KOPT-K1 (cell line): Measurements from ENCODE around the gene PCGF2.
A peak's percentile ranks its signal among the peaks of the same experiment; 100 is the strongest.
"Not testable (repeated sequence)": the region's sequence is repeated elsewhere in the genome, so short reads cannot be mapped to it uniquely, and the experiment has no call there.

Source experiments
- H3K27ac ChIP-seq: fragments of 200-600 bp; sonication (generic); 2 replicates; pipeline ENCODE4 v1.5.1; 2016; ENCODE audit warnings: antibody characterized with exemption, mild to moderate bottlenecking, low read depth, low read length; ENCODE audit not compliant: poor library complexity, severe bottlenecking
- H3K36me3 ChIP-seq: fragments of 200-600 bp; sonication (generic); 2 replicates; pipeline ENCODE4 v1.5.1; 2017; ENCODE audit warnings: antibody characterized with exemption, mild to moderate bottlenecking, low read length, moderate library complexity; ENCODE audit not compliant: insufficient read depth
- H3K9me3 ChIP-seq: fragments of 200-600 bp; sonication (generic); 2 replicates; pipeline ENCODE4 v1.5.1; 2017; ENCODE audit warnings: antibody characterized with exemption, low read length, mild to moderate bottlenecking; ENCODE audit not compliant: insufficient read depth, poor library complexity, severe bottlenecking

PCGF2 gene

GRCh38 chr17:38748149-38748891 lies at the start of gene PCGF2:
PCGF2 (minus strand) TSS chr17:38748336; CDS start chr17:38740402, 7,934 bp downstream.
- H3K27ac ChIP-seq = peak within 1 kb of the TSS; percentile 55
- H3K36me3 ChIP-seq = no peaks in the 10 kb centered on the region

GRCh38 chr17:38797828-38798227 lies 49.7 kb upstream of the PCGF2 start:
- peak overlapping the region; percentile 92 for H3K27ac ChIP-seq
- H3K36me3 ChIP-seq = peaks cover 65% of the 10 kb centered on the region
- no peaks in the 10 kb centered on the region for H3K9me3 ChIP-seq

More at GRCh38 chr17:38748149-38748891, at the start of gene PCGF2:
- no peaks in the 10 kb centered on the region for H3K9me3 ChIP-seq

GRCh38 chr17:38797158-38797490 lies 49.0 kb upstream of the PCGF2 start:
- Histone ChIP-seq H3K27ac (peak overlapping the region; percentile 92), H3K9me3 (no peaks in the 10 kb centered on the region), H3K36me3 (peaks cover 65% of the 10 kb centered on the region)

- Histone ChIP-seq H3K36me3 (peaks cover 62% of the 10 kb centered on the region), H3K9me3 (no peaks in the 10 kb centered on the region), H3K27ac (no peak overlapping the region)
Observed at GRCh38 chr17:38796451-38797157, 48.5 kb upstream of the PCGF2 start.

- H3K9me3 ChIP-seq = no peaks in the 10 kb centered on the region
- no peak overlapping the region for H3K27ac ChIP-seq
- peaks cover 67% of the 10 kb centered on the region for H3K36me3 ChIP-seq
Observed at GRCh38 chr17:38794221-38794620, 46.1 kb upstream of the PCGF2 start.

- no peaks in the 10 kb centered on the region for H3K9me3 ChIP-seq
- H3K36me3 ChIP-seq = peaks cover 69% of the 10 kb centered on the region
- no peak overlapping the region for H3K27ac ChIP-seq
Observed at GRCh38 chr17:38791162-38791561, 43.0 kb upstream of the PCGF2 start.

GRCh38 chr17:38790148-38790707 lies 42.1 kb upstream of the PCGF2 start:
- not testable (repeated sequence) for H3K9me3 ChIP-seq, H3K27ac ChIP-seq
- H3K36me3 ChIP-seq = peaks cover 69% of the 10 kb centered on the region

GRCh38 chr17:38789185-38789584 lies 41.0 kb upstream of the PCGF2 start:
- Histone ChIP-seq H3K27ac (no peak overlapping the region), H3K9me3 (no peaks in the 10 kb centered on the region), H3K36me3 (peaks cover 70% of the 10 kb centered on the region)

- peaks cover 71% of the 10 kb centered on the region for H3K36me3 ChIP-seq
Observed at GRCh38 chr17:38787999-38788398, 39.9 kb upstream of the PCGF2 start.

GRCh38 chr17:38786372-38786771 lies 38.2 kb upstream of the PCGF2 start:
- H3K27ac ChIP-seq = no peak overlapping the region
- H3K36me3 ChIP-seq = peaks cover 77% of the 10 kb centered on the region
- no peaks in the 10 kb centered on the region for H3K9me3 ChIP-seq

More at GRCh38 chr17:38787999-38788398, 39.9 kb upstream of the PCGF2 start:
- H3K27ac ChIP-seq, H3K9me3 ChIP-seq: not testable (repeated sequence)

- Histone ChIP-seq H3K36me3 (peaks cover 91% of the 10 kb centered on the region), H3K27ac (no peak overlapping the region), H3K9me3 (no peaks in the 10 kb centered on the region)
Observed at GRCh38 chr17:38783227-38783626, 35.1 kb upstream of the PCGF2 start.

GRCh38 chr17:38779965-38780752 lies 32.0 kb upstream of the PCGF2 start:
- Histone ChIP-seq H3K27ac (no peak overlapping the region), H3K9me3 (no peaks in the 10 kb centered on the region), H3K36me3 (peaks cover 99% of the 10 kb centered on the region)

GRCh38 chr17:38777641-38778250 lies 29.6 kb upstream of the PCGF2 start:
- H3K27ac ChIP-seq = no peak overlapping the region
- peaks cover 98% of the 10 kb centered on the region for H3K36me3 ChIP-seq
- no peaks in the 10 kb centered on the region for H3K9me3 ChIP-seq

GRCh38 chr17:38773258-38773657 lies 25.1 kb upstream of the PCGF2 start:
- no peaks in the 10 kb centered on the region for H3K9me3 ChIP-seq
- H3K27ac ChIP-seq = no peak overlapping the region
- peaks cover 98% of the 10 kb centered on the region for H3K36me3 ChIP-seq
